Endothelial cell of umbilical vein (primary cell): Measurements from ENCODE around the gene PM20D1. TPM values are rescaled to one million over a fixed set of nuclear protein-coding genes. Genes with fewer than 3 reads are reported as not detected.

Experiments
- BruUV-seq: library from RNA; stranded (reverse); fragments of 400-500 nt; replicated peaks from 2 replicates; lab custom pipeline; 2021; lab: Mats Ljungman, UMichigan
- CTCF ChIA-PET: fragments of 300-600, 350-600 bp; sonication (Branson Sonifier 250); formaldehyde crosslinking; loops from one replicate; lab custom pipeline; 2021; ENCODE audit warnings: antibody characterized with exemption, inconsistent platforms; lab: Charles Lee
- POLR2A ChIA-PET: fragments of 300-600, 350-600 bp; sonication (Branson Sonifier 250); formaldehyde crosslinking; loops from one replicate; lab custom pipeline; 2021; ENCODE audit warnings: antibody characterized with exemption, inconsistent platforms; lab: Charles Lee
- DNase-seq: peaks from one replicate; pipeline ENCODE4 v3.0.0-alpha.2; 2011; ENCODE audit warnings: low read depth, low spot score
- FAIRE-seq: peaks from 2 replicates; lab custom pipeline; 2011; peaks lifted over from hg19 to GRCh38; lab: Jason Lieb, UNC
- H2AFZ ChIP-seq: 2 replicates; pipeline ENCODE4 v1.6.0; 2012; ENCODE audit warnings: low read depth, low read length, control low read depth, inconsistent platforms
- H3K27ac ChIP-seq: 2 replicates; pipeline ENCODE4 v1.5.1; 2011; ENCODE audit warnings: low read depth, mild to moderate bottlenecking, control low read depth, low read length, moderate library complexity; ENCODE audit not compliant: insufficient read depth
- H3K27me3 ChIP-seq, 2 experiments: 2 replicates each; pipeline versions ENCODE4 v1.6.0 to v1.6.1; 2011; ENCODE audit warnings: low read length in 2 of 2, mixed read lengths in 1 of 2; ENCODE audit not compliant: control insufficient read depth in 2 of 2, insufficient read depth in 2 of 2
- H3K36me3 ChIP-seq, 2 experiments: 2 replicates in 1 of 2; 3 replicates in 1 of 2; pipeline ENCODE4 v1.5.1; 2011; ENCODE audit warnings: low read length in 2 of 2, mild to moderate bottlenecking in 1 of 2, moderate library complexity in 1 of 2; ENCODE audit not compliant: control insufficient read depth in 2 of 2, insufficient read depth in 2 of 2; ENCODE audit errors: extremely low read depth in 1 of 2
- H3K4me1 ChIP-seq: 3 replicates; pipeline ENCODE4 v1.5.1; 2011; ENCODE audit warnings: mild to moderate bottlenecking, low read length; ENCODE audit not compliant: control insufficient read depth, insufficient read depth; ENCODE audit errors: extremely low read depth
- H3K4me2 ChIP-seq: 2 replicates; pipeline ENCODE4 v1.6.1; 2011; ENCODE audit warnings: low read length, control low read depth, mixed read lengths; ENCODE audit not compliant: insufficient read depth
- H3K4me3 ChIP-seq, 3 experiments: fragments of 200-600 bp in 1 of 3; sonication (generic), shearing (Covaris generic) in 1 of 3; replicated peaks in 1 of 3; 2 replicates each; pipeline ENCODE4 v1.5.1; 2011 to 2016; ENCODE audit warnings: control low read depth in 3 of 3, low read length in 3 of 3, mild to moderate bottlenecking in 2 of 3, inconsistent platforms in 1 of 3, low read depth in 1 of 3, moderate library complexity in 1 of 3; ENCODE audit not compliant: insufficient read depth in 1 of 3
- H3K79me2 ChIP-seq: 2 replicates; pipeline ENCODE4 v1.6.0; 2012; ENCODE audit warnings: low read length, inconsistent platforms; ENCODE audit not compliant: control insufficient read depth, insufficient read depth
- H3K9ac ChIP-seq: replicated peaks from 2 replicates; pipeline ENCODE3; 2011; ENCODE audit warnings: low read length, control low read depth; ENCODE audit not compliant: insufficient read depth; ENCODE audit errors: extremely low read depth
- H3K9me1 ChIP-seq: replicated peaks from 3 replicates; pipeline ENCODE4 v1.6.0; 2011; ENCODE audit warnings: mild to moderate bottlenecking, low read length; ENCODE audit not compliant: control insufficient read depth, insufficient read depth; ENCODE audit errors: extremely low read depth
- H3K9me3 ChIP-seq: replicated peaks from 2 replicates; pipeline ENCODE4 v1.5.1; 2012; ENCODE audit warnings: low read length, inconsistent platforms; ENCODE audit not compliant: control insufficient read depth, insufficient read depth
- H4K20me1 ChIP-seq: replicated peaks from 2 replicates; pipeline ENCODE3; 2011; ENCODE audit warnings: mild to moderate bottlenecking, low read length; ENCODE audit not compliant: control insufficient read depth, insufficient read depth; ENCODE audit errors: extremely low read depth
- EZH2 ChIP-seq: IDR thresholded peaks from 2 replicates; pipeline ENCODE4 v1.6.1; 2012; ENCODE audit warnings: borderline replicate concordance, low read depth, mild to moderate bottlenecking, moderate library complexity, low read length, inconsistent platforms; ENCODE audit not compliant: severe bottlenecking
- FOS ChIP-seq: IDR thresholded peaks from 2 replicates; pipeline ENCODE4 v1.6.1; 2011; ENCODE audit warnings: mild to moderate bottlenecking, low read length, moderate library complexity, borderline replicate concordance; ENCODE audit not compliant: insufficient read depth
- GATA2 ChIP-seq: IDR thresholded peaks from 2 replicates; pipeline ENCODE4 v1.7.0; 2011; ENCODE audit warnings: low read depth, mild to moderate bottlenecking, moderate library complexity, mixed read lengths, low read length; ENCODE audit not compliant: insufficient read length, insufficient read depth
- JUN ChIP-seq: IDR thresholded peaks from 2 replicates; pipeline ENCODE4 v1.6.1; 2011; ENCODE audit warnings: borderline replicate concordance, low read depth; ENCODE audit not compliant: insufficient read length, insufficient read depth
- MYC ChIP-seq: IDR thresholded peaks from one replicate; pipeline ENCODE4 v1.6.1; 2011; ENCODE audit warnings: mild to moderate bottlenecking, low read depth, low read length
- POLR2A ChIP-seq: IDR thresholded peaks from 2 replicates; pipeline ENCODE4 v1.6.1; 2012; ENCODE audit warnings: low read depth, mild to moderate bottlenecking, control low read depth, low read length
- POLR2AphosphoS5 ChIP-seq: IDR thresholded peaks from 2 replicates; pipeline ENCODE4 v1.6.1; 2012; ENCODE audit warnings: low read depth, mild to moderate bottlenecking, control low read depth, low read length, moderate library complexity; ENCODE audit not compliant: insufficient read depth
- dilution Hi-C: fragments of 300-500 bp; cut with MboI; formaldehyde crosslinking; loops from one replicate; pipeline ENCODE4 v1.15.0; 2019; ENCODE audit warnings: low sequenced_read_pairs; ENCODE audit not compliant: extremely low pct_ligation_motif_present
- intact Hi-C: fragments of 100-400 bp; cut with micrococcal nuclease; formaldehyde crosslinking; loops from one replicate; pipeline ENCODE4 v1.10.0; 2022
- polyA plus RNA-seq, 4 experiments: library from polyadenylated mRNA; depleted of rRNA in 3 of 4; stranded (reverse) in 3 of 4; unstranded in 1 of 4; fragments of >200 nt; gene quantifications; 2 replicates each; pipeline versions ENCODE4 v1.2.1 to v1.2.3, GENCODE V29; 2011 to 2012; ENCODE audit warnings: missing spikeins in 1 of 4
- total RNA-seq: library from RNA; stranded (reverse); gene quantifications from 2 replicates; pipeline ENCODE4 v1.2.3, GENCODE V29; 2021
- TF ChIP-seq, protein P1 (sequence below): IDR thresholded peaks from 2 replicates; pipeline ENCODE4 v1.6.1; 2011; ENCODE audit not compliant: insufficient read depth, insufficient read length
- TF ChIP-seq, protein P2 (sequence below), 2 donors: IDR thresholded peaks; 1 replicate in 1 of 2; 2 replicates in 1 of 2; pipeline ENCODE4 v1.5.1; 2011; ENCODE audit warnings: low read length in 2 of 2, mild to moderate bottlenecking in 2 of 2, moderate library complexity in 2 of 2, control low read depth in 1 of 2, inconsistent platforms in 1 of 2, low read depth in 1 of 2; ENCODE audit not compliant: insufficient read depth in 1 of 2; ENCODE audit errors: extremely low read depth in 1 of 2

The PM20D1 gene
- total and polyA plus RNA-seq, 2 donors (not counting 3 experiments of a cell fraction or from before 2014, with no cell fraction given), result 0.11 TPM; not detected in 1

DNA sequence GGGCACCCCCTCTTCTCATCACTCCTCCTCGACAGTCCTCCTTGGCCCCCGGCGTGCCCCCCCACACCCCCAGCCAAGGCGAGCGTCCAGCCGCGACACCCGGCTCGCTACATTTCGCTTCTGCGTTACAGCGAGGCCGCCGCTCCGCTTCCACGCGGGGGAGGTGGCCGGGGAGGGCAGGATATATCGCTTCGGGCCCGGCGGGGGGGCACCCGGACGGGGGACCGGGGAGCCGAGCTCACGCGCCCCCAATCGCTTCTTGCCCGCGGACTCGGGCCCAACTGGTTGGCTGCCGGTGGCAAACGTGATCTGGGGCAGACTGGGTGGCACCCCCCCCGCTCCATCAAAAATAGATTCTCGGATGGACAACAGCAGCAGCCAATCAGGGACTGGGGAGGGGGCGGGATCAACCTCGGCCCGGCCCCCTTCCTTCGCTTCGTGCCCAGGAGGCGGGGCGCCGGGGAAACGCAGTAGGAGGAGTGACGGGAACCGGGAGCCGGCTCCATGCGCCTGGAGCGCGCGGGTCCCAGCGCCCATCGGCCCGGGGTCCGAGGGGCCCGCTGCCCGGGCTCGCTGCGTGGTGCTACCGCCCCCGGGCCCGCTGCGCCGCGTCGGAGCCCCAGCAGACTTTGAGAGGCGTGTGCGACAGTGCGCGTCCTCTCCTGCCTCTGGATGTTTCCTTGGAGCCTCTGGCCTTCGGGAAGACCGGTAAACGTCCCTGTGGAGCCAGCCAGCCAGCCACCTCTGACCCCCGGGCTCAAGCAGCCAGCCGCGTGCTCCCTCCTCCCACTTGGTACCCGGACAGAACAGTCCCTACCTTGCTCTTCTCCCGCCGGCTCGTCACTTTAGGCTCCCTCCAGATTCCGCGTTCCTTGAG, 36.8 kb downstream of the PM20D1 start, which contains the start of gene SLC41A1:
Gene SLC41A1, minus strand, starts transcription at position 321 of the 877 bp plus-strand sequence. CDS start 2,757 bp downstream, outside the sequence.
- peak within 1 kb of the TSS; percentile 45 for H3K27ac ChIP-seq
- ChIA-PET CTCF (interaction anchor here (0.9 to 3.9 kb wide), 5 partner anchors 21 to 221 kb away, joined by 3 to 40 read pairs (median 10); no protein-coding TSS in a partner anchor), POLR2A (no interaction called here)
- peak within 1 kb of the TSS; percentile 49 to 78 (median 76) for H3K4me3 ChIP-seq
- peak; percentile 97 for FAIRE-seq
- no peaks in the 10 kb centered on the region for H3K36me3 ChIP-seq
- no peaks in the 10 kb centered on the region for H3K9me1 ChIP-seq
- peaks cover 3% of the 10 kb centered on the region for H3K79me2 ChIP-seq
- no TSS peak for BruUV-seq
- peak within 1 kb of the TSS; percentile 83 for H2AFZ ChIP-seq
- H3K4me2 ChIP-seq, result peak within 1 kb of the TSS; percentile 90
- H4K20me1 ChIP-seq, result no peaks in the 10 kb centered on the region
- dilution Hi-C loops, result no loop called here
- H3K27me3 ChIP-seq, result no peaks in the 10 kb centered on the region
- peak; percentile 96 for DNase-seq
- H3K4me1 ChIP-seq, result peaks cover 10% of the 10 kb centered on the region
- TF ChIP-seq POLR2A (peak; percentile 41), POLR2AphosphoS5 (peak; percentile 70), GATA2 (no peak)
- TF ChIP-seq, protein P1, sequence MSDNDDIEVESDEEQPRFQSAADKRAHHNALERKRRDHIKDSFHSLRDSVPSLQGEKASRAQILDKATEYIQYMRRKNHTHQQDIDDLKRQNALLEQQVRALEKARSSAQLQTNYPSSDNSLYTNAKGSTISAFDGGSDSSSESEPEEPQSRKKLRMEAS, result peak; percentile 2
- intact Hi-C loops, result loop anchor here (1.0 to 5.0 kb wide), 4 partner anchors 20 to 120 kb away; partner anchors contain the start of gene NUCKS1
- H3K9me3 ChIP-seq, result no peaks in the 10 kb centered on the region
- H3K9ac ChIP-seq, result peak within 1 kb of the TSS; percentile 74

DNA sequence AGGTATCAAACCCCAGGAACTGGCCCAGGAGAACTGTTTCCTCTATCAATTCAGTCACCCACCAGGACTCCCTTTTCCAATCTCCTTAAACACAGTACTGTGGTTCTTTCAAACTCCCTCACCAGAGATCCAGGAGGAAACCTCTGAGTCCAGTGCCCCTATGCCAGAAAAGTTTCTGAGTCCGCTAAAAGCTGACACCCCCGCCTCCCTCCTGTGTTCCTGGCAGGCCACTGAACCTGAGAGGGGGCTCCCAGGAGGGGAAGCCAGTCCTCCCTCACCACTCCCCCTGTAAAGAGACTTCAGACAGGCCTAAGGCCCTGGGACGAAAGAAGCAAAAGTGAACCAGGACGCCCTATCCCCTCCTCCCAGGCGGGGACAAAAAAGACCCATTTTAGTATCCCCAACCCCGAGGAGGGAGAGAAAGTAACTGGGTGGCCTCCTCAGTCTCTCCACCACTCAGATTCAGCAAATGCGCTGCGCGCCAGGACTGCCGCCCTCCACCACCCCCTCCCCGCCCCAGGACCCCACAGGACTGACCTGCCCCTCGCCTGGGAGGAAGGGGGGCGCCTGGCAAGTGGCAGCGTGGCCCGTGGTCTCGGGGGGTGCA, 37.6 kb downstream of the PM20D1 start:
- peaks cover 3% of the 10 kb centered on the region for H3K79me2 ChIP-seq
- ChIA-PET CTCF (interaction anchor here (0.9 to 3.9 kb wide), 7 partner anchors 13 to 220 kb away, joined by 3 to 40 read pairs (median 9); no protein-coding TSS in a partner anchor), POLR2A (no interaction called here)
- peaks cover 10% of the 10 kb centered on the region for H3K4me1 ChIP-seq
- H3K9ac ChIP-seq, result peak overlapping the region; percentile 74
- dilution Hi-C loops (no loop called here), intact Hi-C loops (loop anchor here (2.0 to 5.0 kb wide), 2 partner anchors 20 to 95 kb away; no protein-coding TSS in a partner anchor)
- no peaks in the 10 kb centered on the region for H3K27me3 ChIP-seq
- FAIRE-seq (no peak), DNase-seq (peak; percentile 47)
- TSS peak; percentile 27 for BruUV-seq
- no peaks in the 10 kb centered on the region for H3K9me1 ChIP-seq
- peak overlapping the region; percentile 45 for H3K27ac ChIP-seq
- TF ChIP-seq POLR2A (no peak), FOS (no peak), POLR2AphosphoS5 (no peak), JUN (no peak), EZH2 (no peak), GATA2 (no peak), MYC (no peak)
- TF ChIP-seq, protein P2, sequence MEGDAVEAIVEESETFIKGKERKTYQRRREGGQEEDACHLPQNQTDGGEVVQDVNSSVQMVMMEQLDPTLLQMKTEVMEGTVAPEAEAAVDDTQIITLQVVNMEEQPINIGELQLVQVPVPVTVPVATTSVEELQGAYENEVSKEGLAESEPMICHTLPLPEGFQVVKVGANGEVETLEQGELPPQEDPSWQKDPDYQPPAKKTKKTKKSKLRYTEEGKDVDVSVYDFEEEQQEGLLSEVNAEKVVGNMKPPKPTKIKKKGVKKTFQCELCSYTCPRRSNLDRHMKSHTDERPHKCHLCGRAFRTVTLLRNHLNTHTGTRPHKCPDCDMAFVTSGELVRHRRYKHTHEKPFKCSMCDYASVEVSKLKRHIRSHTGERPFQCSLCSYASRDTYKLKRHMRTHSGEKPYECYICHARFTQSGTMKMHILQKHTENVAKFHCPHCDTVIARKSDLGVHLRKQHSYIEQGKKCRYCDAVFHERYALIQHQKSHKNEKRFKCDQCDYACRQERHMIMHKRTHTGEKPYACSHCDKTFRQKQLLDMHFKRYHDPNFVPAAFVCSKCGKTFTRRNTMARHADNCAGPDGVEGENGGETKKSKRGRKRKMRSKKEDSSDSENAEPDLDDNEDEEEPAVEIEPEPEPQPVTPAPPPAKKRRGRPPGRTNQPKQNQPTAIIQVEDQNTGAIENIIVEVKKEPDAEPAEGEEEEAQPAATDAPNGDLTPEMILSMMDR (IDR thresholded peaks at IDR 0.05; ENCODE audit: extremely low read depth in 1 of 2, insufficient read depth in 1 of 2, low read depth in 1 of 2, low read length in 2 of 2), result no peak
- TF ChIP-seq, protein P1, result no peak
- no peaks in the 10 kb centered on the region for H3K9me3 ChIP-seq
- no peaks in the 10 kb centered on the region for H4K20me1 ChIP-seq
- no peaks in the 10 kb centered on the region for H3K36me3 ChIP-seq
- peak overlapping the region; percentile 83 for H2AFZ ChIP-seq
- H3K4me3 ChIP-seq, result peak overlapping the region; percentile 49 to 78 (median 76)
- H3K4me2 ChIP-seq, result peak overlapping the region; percentile 90
